Measurements from ENCODE around the gene XXYLT1.

DNA sequence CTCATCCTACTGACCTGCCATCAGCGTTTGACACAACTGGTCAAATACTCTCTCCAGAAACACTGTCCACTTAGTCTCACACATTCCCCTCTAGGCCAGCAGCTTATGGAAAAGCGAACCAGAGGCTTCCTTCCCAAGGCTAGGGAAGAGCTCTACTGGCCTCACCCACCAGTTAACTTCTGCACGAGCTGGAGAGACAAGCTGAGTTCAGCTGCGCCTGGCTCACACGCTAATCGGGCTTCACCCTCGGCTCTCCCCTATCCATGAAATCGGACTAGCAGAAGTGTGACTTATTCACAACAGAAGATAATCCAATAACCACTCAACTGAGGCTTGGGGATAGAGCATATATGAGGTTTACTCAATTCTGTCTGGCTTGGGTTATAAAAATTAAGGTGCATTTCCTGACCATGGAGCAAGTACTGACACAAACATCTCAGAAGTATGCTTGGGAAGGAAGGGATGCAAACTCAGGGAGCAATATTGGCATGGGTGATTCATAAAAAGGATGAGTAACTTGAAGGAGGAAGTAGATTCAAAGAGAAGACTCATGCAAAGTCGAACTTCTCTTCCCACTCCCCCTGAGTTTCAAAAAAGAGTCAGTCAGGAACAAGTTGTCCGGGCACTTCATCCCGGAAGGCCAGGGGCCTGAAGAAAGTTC, 73.1 kb downstream of the XXYLT1 start:
- TF ChIP-seq CTCF (IDR thresholded peaks at IDR 0.05; ENCODE audit: low read length) (no peak), EZH2 (IDR thresholded peaks at IDR 0.05; ENCODE audit: borderline replicate concordance, low read length) (no peak)
